Stimulated activated CD4-positive, alpha-beta T cell treated with anti-CD3 and anti-CD28 coated beads, Interleukin-15, amount 100 ng/mL, for 24 hours (primary cell): ENCODE data around the gene PTPN12.

Experiments used
- DNase-seq: peaks from one replicate; pipeline ENCODE4 v3.0.0-alpha.2; 2020

PTPN12 gene

GRCh38 chr7:77667459-77668086 is 130.5 kb downstream of the PTPN12 start:
- DNase-seq = no peak

- DNase-seq = peak; percentile 19
These were observed 137.8 kb downstream of the PTPN12 start for GRCh38 chr7:77674878-77675277.

- no peak for DNase-seq
These were observed 142.5 kb downstream of the PTPN12 start for GRCh38 chr7:77679608-77680007.

- no peak for DNase-seq
These were observed 143.2 kb downstream of the PTPN12 start for GRCh38 chr7:77680266-77680665.

- no peak for DNase-seq
These were observed 146.9 kb downstream of the PTPN12 start for GRCh38 chr7:77684030-77684429.

- no peak for DNase-seq
These were observed 148.1 kb downstream of the PTPN12 start for GRCh38 chr7:77685233-77685632.

GRCh38 chr7:77687100-77687746 is 150.1 kb downstream of the PTPN12 start:
- no peak for DNase-seq

GRCh38 chr7:77687747-77688144 is 150.7 kb downstream of the PTPN12 start:
- DNase-seq = peak; percentile 24
